ENCODE results near the gene SMIM24. TPM values are rescaled to one million over a fixed set of nuclear protein-coding genes. Genes with fewer than 3 reads are reported as not detected.

SMIM24 gene
- total RNA-seq, 1 donor from 2014 or later, result not detected

DNA sequence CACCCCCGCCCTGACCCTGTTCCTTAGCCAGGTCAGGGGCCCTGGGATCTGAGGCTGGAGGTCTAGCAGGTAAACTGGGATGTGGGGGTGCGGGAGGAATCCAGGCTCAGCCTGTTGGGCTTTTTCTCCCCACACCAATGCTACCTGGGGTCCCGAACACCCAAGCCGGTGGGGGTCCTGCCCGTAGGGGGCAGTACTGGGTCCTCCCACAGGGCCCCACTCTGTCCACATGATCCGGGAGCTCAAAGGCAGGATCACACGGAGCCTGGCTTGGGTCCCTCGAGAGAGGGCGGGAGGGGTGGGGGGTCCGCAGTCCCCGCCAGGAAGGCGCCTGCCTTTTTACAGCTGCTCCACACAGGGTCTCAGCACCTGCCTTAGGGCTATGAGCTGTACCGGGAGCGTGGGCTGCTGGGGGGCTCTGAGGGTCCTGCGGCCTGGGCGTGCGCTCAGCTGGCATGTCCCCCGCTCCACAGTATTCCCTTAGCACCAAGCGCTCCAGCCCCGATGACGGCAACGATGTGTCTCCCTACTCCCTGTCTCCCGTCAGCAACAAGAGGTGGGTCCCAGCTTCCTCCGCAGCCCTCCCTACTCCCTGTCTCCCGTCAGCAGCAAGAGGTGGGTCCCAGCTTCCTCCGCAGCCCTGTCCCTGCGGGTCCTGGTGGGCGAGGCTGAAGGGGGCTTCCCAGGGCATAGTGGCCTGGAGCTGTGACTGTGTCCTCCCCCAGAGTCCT lies 46.3 kb upstream of the SMIM24 start:
- DNase-seq (ENCODE audit: extremely low spot score in 2 of 2), result no peak
- TF ChIP-seq POLR2A (IDR thresholded peaks at IDR 0.05) (no peak), POLR2AphosphoS5 (IDR thresholded peaks at IDR 0.05; ENCODE audit: insufficient read depth in 1 of 2, low read depth in 1 of 2) (no peak)
- TF ChIP-seq, protein P1, sequence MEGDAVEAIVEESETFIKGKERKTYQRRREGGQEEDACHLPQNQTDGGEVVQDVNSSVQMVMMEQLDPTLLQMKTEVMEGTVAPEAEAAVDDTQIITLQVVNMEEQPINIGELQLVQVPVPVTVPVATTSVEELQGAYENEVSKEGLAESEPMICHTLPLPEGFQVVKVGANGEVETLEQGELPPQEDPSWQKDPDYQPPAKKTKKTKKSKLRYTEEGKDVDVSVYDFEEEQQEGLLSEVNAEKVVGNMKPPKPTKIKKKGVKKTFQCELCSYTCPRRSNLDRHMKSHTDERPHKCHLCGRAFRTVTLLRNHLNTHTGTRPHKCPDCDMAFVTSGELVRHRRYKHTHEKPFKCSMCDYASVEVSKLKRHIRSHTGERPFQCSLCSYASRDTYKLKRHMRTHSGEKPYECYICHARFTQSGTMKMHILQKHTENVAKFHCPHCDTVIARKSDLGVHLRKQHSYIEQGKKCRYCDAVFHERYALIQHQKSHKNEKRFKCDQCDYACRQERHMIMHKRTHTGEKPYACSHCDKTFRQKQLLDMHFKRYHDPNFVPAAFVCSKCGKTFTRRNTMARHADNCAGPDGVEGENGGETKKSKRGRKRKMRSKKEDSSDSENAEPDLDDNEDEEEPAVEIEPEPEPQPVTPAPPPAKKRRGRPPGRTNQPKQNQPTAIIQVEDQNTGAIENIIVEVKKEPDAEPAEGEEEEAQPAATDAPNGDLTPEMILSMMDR (IDR thresholded peaks at IDR 0.05), result no peak
- Histone ChIP-seq H3K9me3 (no peaks in the 10 kb centered on the region), H3K4me1 (peaks cover 10% of the 10 kb centered on the region), H3K36me3 (peaks cover 0 to 62% of the 10 kb centered on the region in 2 donors), H3K27ac (no peak overlapping the region), H3K4me3 (no peak overlapping the region), H3K27me3 (no peaks in the 10 kb centered on the region)
- intact Hi-C loops (cut with DNase I), result no loop called here

DNA sequence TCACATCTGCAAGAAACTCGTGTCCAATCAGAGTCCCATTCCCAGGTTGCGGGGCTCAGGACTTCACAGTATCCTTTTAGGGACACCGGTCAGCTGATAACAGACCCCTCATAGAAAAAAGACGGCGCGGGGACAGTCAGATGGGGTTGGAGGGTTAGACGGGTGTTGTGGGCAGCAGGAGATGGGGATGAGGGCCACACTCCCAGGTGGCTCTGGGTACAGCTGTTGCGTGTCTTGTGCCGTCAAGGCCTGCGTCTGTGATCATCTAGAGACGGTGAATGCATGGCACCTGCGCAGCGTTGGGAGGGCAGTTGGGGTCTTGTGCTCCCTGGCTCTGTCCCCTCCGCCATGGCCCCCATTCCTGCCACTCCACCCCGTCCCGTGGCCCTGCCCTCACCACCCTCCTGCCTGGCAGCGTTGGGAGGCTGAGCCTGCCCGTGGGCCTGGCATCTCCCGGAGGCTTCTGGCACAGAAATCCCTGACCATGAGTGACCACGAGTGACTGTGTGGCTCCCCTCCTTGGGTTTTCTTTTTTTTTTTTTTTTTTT lies 44.7 kb upstream of the SMIM24 start:
- peaks cover 0 to 50% of the 10 kb centered on the region in 2 donors for H3K36me3 ChIP-seq
- intact Hi-C loops (cut with DNase I), result no loop called here

DNA sequence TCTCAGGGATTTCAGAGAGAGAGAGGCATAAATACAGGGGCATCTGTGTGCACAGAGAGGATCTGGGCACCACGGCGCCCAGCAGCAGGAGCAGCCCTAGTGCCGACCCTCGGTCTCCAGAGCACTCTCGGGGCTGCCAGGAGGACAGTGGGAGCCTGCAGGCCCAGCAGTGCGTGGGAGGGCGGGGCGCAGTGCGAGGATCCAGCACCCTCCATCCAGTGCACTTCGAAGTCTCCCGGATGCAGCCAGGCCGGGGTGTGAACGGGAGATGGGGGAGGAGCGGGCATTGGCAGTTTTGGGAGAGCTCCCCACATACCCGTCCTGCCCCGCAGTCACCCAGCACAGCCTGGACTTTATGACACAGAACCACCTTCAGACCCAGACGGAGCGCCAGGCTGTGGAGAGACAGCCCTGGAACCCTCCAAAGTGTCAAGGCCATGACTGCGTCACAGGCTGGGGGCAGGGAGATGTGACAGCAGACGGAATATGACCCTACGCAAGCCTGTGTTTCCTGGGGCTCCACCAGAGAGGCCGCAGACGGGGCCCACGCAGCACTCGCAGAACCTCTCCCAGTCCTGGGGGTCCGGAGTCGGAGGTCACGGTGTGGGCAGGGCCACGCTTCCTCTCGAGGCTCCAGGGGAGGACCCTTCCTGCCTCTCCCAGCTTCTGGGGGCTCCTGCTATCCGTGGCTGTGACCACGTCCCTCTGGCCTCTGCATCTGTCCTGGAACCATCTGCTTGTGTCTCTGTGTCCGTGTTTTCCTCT lies 43.9 kb upstream of the SMIM24 start:
- Histone ChIP-seq H3K27ac (no peak overlapping the region), H3K4me3 (no peak overlapping the region), H3K4me1 (peaks cover 33% of the 10 kb centered on the region), H3K9me3 (no peaks in the 10 kb centered on the region), H3K27me3 (no peaks in the 10 kb centered on the region), H3K36me3 (peaks cover 0 to 51% of the 10 kb centered on the region in 2 donors)
- intact Hi-C loops (cut with DNase I), result no loop called here
- no peak for TF ChIP-seq POLR2AphosphoS5 (IDR thresholded peaks at IDR 0.05; ENCODE audit: insufficient read depth in 1 of 2, low read depth in 1 of 2)
- DNase-seq (ENCODE audit: extremely low spot score in 2 of 2), result no peak

More for the DNA sequence above, 44.7 kb upstream of the SMIM24 start:
- Histone ChIP-seq H3K27ac (no peak overlapping the region), H3K4me3 (no peak overlapping the region), H3K27me3 (no peaks in the 10 kb centered on the region), H3K9me3 (no peaks in the 10 kb centered on the region), H3K4me1 (peaks cover 25% of the 10 kb centered on the region)
- TF ChIP-seq POLR2AphosphoS5 (IDR thresholded peaks at IDR 0.05; ENCODE audit: insufficient read depth in 1 of 2, low read depth in 1 of 2) (no peak), POLR2A (IDR thresholded peaks at IDR 0.05) (no peak)
- TF ChIP-seq, protein P1 (IDR thresholded peaks at IDR 0.05), result no peak
- DNase-seq (ENCODE audit: extremely low spot score in 2 of 2), result no peak

DNA sequence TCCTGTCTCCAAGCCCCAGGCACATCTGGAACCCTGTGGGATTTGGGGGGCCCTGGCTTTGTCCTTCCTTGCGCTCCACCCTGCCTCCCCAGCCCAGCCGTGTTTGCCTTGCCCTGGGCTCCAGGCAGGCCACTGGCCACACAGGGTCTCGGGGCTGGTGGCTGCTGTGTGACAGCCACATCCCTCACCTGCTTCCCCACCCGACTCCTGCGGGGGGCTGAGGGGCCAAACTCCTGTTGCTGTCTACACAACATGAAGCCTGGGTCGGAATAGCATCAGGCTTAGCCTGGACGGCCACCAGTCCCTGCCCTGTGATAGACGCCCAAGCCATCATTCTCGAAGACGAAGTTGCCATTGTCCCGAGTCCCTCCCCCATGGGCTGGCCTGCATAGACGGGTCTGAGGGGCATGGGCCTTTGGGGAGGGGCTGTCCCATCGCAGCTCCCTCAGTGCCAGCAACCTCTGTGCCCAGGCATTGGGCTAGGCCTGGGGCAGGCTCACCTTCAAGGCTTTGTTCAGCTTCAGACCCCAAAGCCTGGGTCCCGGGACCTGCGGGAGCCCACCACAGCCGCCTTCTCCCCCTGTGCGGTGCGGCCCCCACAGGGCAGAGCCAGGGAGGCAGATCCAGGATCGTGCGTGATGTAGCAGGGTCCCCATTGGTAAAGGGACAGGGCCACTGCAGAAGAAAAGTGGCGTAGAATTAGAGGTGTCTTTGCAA lies 43.2 kb upstream of the SMIM24 start:
- TF ChIP-seq POLR2AphosphoS5 (IDR thresholded peaks at IDR 0.05; ENCODE audit: insufficient read depth in 1 of 2, low read depth in 1 of 2), result no peak
- no peak for TF ChIP-seq POLR2A (IDR thresholded peaks at IDR 0.05)
- TF ChIP-seq, protein P1 (IDR thresholded peaks at IDR 0.05), result no peak
- Histone ChIP-seq H3K36me3 (peaks cover 0 to 54% of the 10 kb centered on the region in 2 donors), H3K27me3 (no peaks in the 10 kb centered on the region), H3K4me1 (peaks cover 39% of the 10 kb centered on the region), H3K27ac (no peak overlapping the region), H3K9me3 (no peaks in the 10 kb centered on the region), H3K4me3 (no peak overlapping the region)
- no peak for DNase-seq (ENCODE audit: extremely low spot score in 2 of 2)
- intact Hi-C loops (cut with DNase I), result no loop called here

Data from vagina (tissue), 2 donors.